GM12878 (cell line): ENCODE results near the gene SUPT3H. TPM values are rescaled to one million over a fixed set of nuclear protein-coding genes. Genes with fewer than 3 reads are reported as not detected.

Experiments
- ATF2 ChIP-seq: IDR thresholded peaks from 2 replicates; pipeline ENCODE4 v1.6.1; 2012; ENCODE audit warnings: low read length, inconsistent platforms
- BMI1 ChIP-seq: fragments of 450-650 bp; IDR thresholded peaks from 2 replicates; pipeline ENCODE4 v1.6.1; 2016; ENCODE audit warnings: mild to moderate bottlenecking, moderate library complexity, borderline replicate concordance
- CBFB ChIP-seq: IDR thresholded peaks from 2 replicates; pipeline ENCODE4 v1.6.1; 2016; ENCODE audit warnings: antibody characterized with exemption, low read depth
- CBX5 ChIP-seq: sonication (generic); IDR thresholded peaks from 2 replicates; pipeline ENCODE4 v1.6.1; 2016; ENCODE audit warnings: low read depth, moderate library complexity, mild to moderate bottlenecking, inconsistent platforms
- CEBPZ ChIP-seq: fragments of 150-350 bp; IDR thresholded peaks from 2 replicates; pipeline ENCODE4 v1.6.1; 2016; ENCODE audit warnings: low read depth, low read length
- DPF2 ChIP-seq: fragments of 450-650 bp; IDR thresholded peaks from 2 replicates; pipeline ENCODE4 v1.6.1; 2017; ENCODE audit warnings: mild to moderate bottlenecking
- ETV6 ChIP-seq, 2 experiments: fragments of 450-650 bp in 1 of 2; IDR thresholded peaks in 1 of 2; conservative IDR thresholded peaks in 1 of 2; 2 replicates each; pipeline ENCODE4 v1.6.1; 2014; ENCODE audit warnings: antibody characterized with exemption in 1 of 2, borderline replicate concordance in 1 of 2, low read depth in 1 of 2, mild to moderate bottlenecking in 1 of 2, moderate library complexity in 1 of 2
- FOXM1 ChIP-seq: IDR thresholded peaks from 2 replicates; pipeline ENCODE4 v1.6.1; 2012; ENCODE audit warnings: low read depth, mild to moderate bottlenecking, inconsistent platforms, low read length, moderate library complexity
- HCFC1 ChIP-seq: fragments of 150-350 bp; IDR thresholded peaks from 2 replicates; pipeline ENCODE4 v1.6.1; 2014; ENCODE audit warnings: low read length
- HDGF ChIP-seq: fragments of 450-650 bp; IDR thresholded peaks from 2 replicates; pipeline ENCODE4 v1.6.1; 2016; ENCODE audit warnings: antibody characterized with exemption
- IKZF1 ChIP-seq: fragments of 450-650 bp; conservative IDR thresholded peaks from 2 replicates; pipeline ENCODE4 v1.6.1; 2017; ENCODE audit warnings: antibody characterized with exemption, mild to moderate bottlenecking
- JUND ChIP-seq: IDR thresholded peaks from 2 replicates; pipeline ENCODE4 v1.6.1; 2012; ENCODE audit warnings: low read depth, mild to moderate bottlenecking, low read length, improper control_type of control experiment, moderate library complexity
- MYC ChIP-seq: IDR thresholded peaks from 2 replicates; pipeline ENCODE4 v1.6.1; 2011; ENCODE audit warnings: mild to moderate bottlenecking, low read length, moderate library complexity, inconsistent platforms; ENCODE audit not compliant: insufficient read depth, insufficient replicate concordance, insufficient read length, severe bottlenecking
- NBN ChIP-seq: fragments of 450-650 bp; IDR thresholded peaks from 2 replicates; pipeline ENCODE4 v1.6.1; 2016
- NFXL1 ChIP-seq: fragments of 450-650 bp; IDR thresholded peaks from 2 replicates; pipeline ENCODE4 v1.6.1; 2017; ENCODE audit warnings: antibody characterized with exemption, mild to moderate bottlenecking, borderline replicate concordance
- PBX3 ChIP-seq: IDR thresholded peaks from 2 replicates; pipeline ENCODE4 v1.6.1; 2011; ENCODE audit warnings: mild to moderate bottlenecking, low read depth, low read length, moderate library complexity; ENCODE audit not compliant: insufficient replicate concordance
- PKNOX1 ChIP-seq: fragments of 450-650 bp; IDR thresholded peaks from 2 replicates; pipeline ENCODE4 v1.6.1; 2016; ENCODE audit warnings: mild to moderate bottlenecking
- POU2F2 ChIP-seq: IDR thresholded peaks from 3 replicates; pipeline ENCODE4 v1.6.1; 2011; ENCODE audit warnings: low read depth, mild to moderate bottlenecking, low read length, borderline replicate concordance
- RB1 ChIP-seq: fragments of 450-650 bp; formaldehyde crosslinking; IDR thresholded peaks from 2 replicates; pipeline ENCODE4 v1.6.1; 2017; ENCODE audit warnings: mild to moderate bottlenecking, borderline replicate concordance
- RELA ChIP-seq: fragments of 450-650 bp; IDR thresholded peaks from 2 replicates; pipeline ENCODE4 v1.8.0; 2014; ENCODE audit warnings: borderline replicate concordance; ENCODE audit not compliant: partially characterized antibody
- RUNX3 ChIP-seq: IDR thresholded peaks from 2 replicates; pipeline ENCODE4 v1.6.1; 2012; ENCODE audit warnings: low read length, inconsistent platforms
- STAT1 ChIP-seq: fragments of 450-650 bp; conservative IDR thresholded peaks from 2 replicates; pipeline ENCODE4 v1.6.1; 2014; ENCODE audit warnings: antibody characterized with exemption, mild to moderate bottlenecking
- SUPT20H ChIP-seq: IDR thresholded peaks from 2 replicates; pipeline ENCODE4 v1.6.1; 2011; ENCODE audit warnings: low read depth, mild to moderate bottlenecking, low read length, moderate library complexity, borderline replicate concordance; ENCODE audit not compliant: control insufficient read depth
- TBL1XR1 ChIP-seq: IDR thresholded peaks from 2 replicates; pipeline ENCODE4 v1.6.1; 2012; ENCODE audit warnings: low read depth, low read length, improper control_type of control experiment
- TCF12 ChIP-seq: IDR thresholded peaks from 2 replicates; pipeline ENCODE4 v1.6.1; 2011; ENCODE audit warnings: low read depth, mild to moderate bottlenecking, low read length
- polyA plus RNA-seq, 11 experiments: library from polyadenylated mRNA; depleted of rRNA in 4 of 11; unstranded in 6 of 11; stranded (reverse) in 5 of 11; fragments of >200 nt; fragmentation: Nextera tagmentation in 4 of 11; fragmentation: Illumina TruSeq in 1 of 11; extraction: Ambion mirVana in 4 of 11; extraction: Trizol in 1 of 11; gene quantifications; 1 replicate in 1 of 11; 2 replicates in 10 of 11; pipeline versions ENCODE4 v1.2.1 to v1.2.3, GENCODE V29; 2011 to 2016; ENCODE audit warnings: inconsistent platforms in 2 of 11, missing spikeins in 2 of 11, low read depth in 1 of 11
- total RNA-seq, 4 experiments: library from RNA; depleted of rRNA in 3 of 4; stranded (reverse); fragments of >200 nt in 3 of 4; fragmentation: Illumina TruSeq in 1 of 4; extraction: Trizol in 1 of 4; gene quantifications; 2 replicates each; pipeline versions ENCODE4 v1.2.1 to v1.2.3, GENCODE V29; 2013 to 2021

Gene SUPT3H
- total and polyA plus RNA-seq, 10 of the 15 experiments (the other 5 are each of a cell fraction or from before 2014, with no cell fraction given) = 0.51 to 3.7 (median 2.0) TPM

- TF ChIP-seq ATF2 (0 out of 2 replicates have a peak, but pooled peaks have one; percentile 30), RB1 (no peak), NFXL1 (no peak), RELA (peak; percentile 41), TCF12 (no peak), POU2F2 (0 out of 3 replicates have a peak, but pooled peaks have one; percentile 10), IKZF1 (peak; percentile 83), TBL1XR1 (0 out of 2 replicates have a peak, but pooled peaks have one; percentile 15), CBFB (peak; percentile 17; the same call in 1 of the 2 replicates), MYC (no peak), PBX3 (peak; percentile 56), ETV6 (conservative IDR thresholded peaks at IDR 0.05 in 1 of 2, IDR thresholded peaks at IDR 0.05 in 1 of 2; ENCODE audit: borderline replicate concordance in 1 of 2, low read depth in 1 of 2) (peak in 1 of 2 experiments; percentile 72; a peak in 1 of 4 replicates), RUNX3 (peak; percentile 78), STAT1 (no peak), CEBPZ (no peak), DPF2 (peak; percentile 88), BMI1 (peak; percentile 69; the same call in 1 of the 2 replicates), SUPT20H (no peak), FOXM1 (peak; percentile 71; the same call in 1 of the 2 replicates), HCFC1 (no peak), CBX5 (no peak), NBN (peak; percentile 75; the same call in 1 of the 2 replicates), HDGF (no peak), PKNOX1 (peak; percentile 78), JUND (no peak)
Observed at GRCh38 chr6:44869321-44869897, 508.3 kb downstream of the SUPT3H start (continued).
